OCI-LY7 (cell line): ENCODE measurements around the gene SPATA2L.

Source experiments
- EZH2phosphoT487 ChIP-seq: fragments of 200-600 bp; sonication (generic); IDR thresholded peaks from 2 replicates; pipeline ENCODE4 v1.6.1; 2018; ENCODE audit warnings: low read depth, borderline replicate concordance, mild to moderate bottlenecking, mixed run types, antibody characterized with exemption, low read length, moderate library complexity, mixed read lengths
- TF ChIP-seq, protein P1 (sequence below): fragments of 200-600 bp; sonication (generic); conservative IDR thresholded peaks from 2 replicates; pipeline ENCODE4 v1.5.1; 2014; ENCODE audit warnings: mild to moderate bottlenecking, antibody characterized with exemption, low read length, moderate library complexity, mixed read lengths

DNA sequence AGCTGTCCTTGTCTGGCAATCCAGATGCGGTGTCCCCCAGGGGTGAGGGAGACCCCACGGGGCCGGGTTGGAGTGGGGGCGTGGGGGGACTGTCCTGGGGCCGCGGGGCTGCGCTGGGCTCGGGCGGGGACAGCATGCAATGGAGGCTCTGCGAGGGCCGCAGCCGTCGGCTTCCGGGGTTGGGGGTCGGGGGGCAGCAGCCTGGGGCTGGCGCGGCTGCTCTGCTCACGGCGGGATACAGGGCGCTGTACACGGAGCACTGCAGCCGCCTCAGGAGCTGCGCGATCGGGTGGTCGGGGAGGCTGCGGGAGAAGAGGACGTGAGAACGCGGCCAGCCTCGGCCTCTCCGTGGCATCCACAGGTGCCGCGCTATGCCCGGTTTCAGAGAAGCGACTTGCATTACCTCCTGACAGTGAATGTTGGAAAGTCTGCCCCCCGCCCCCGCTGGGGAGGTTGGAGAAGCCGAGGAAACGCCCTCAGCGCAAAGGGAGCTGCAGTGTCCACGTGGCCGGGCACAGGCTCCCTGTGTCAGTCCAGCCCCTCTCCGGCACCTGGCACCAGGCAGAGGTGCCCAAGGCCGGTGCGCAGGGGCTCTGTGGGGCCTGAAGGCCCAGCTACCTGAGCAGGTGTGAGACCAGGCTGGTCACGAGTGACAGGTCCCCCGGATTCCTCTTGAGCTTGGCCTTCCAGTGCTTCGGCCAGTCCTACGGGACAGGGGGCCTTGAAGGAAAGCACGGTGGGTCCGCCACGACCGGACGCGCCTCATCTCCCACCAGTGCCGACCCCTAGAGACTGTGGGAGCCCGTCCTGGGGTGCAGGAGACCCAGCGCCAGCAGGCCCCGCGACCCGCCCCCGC lies 9.4 kb upstream of the SPATA2L start:
- TF ChIP-seq, protein P1, sequence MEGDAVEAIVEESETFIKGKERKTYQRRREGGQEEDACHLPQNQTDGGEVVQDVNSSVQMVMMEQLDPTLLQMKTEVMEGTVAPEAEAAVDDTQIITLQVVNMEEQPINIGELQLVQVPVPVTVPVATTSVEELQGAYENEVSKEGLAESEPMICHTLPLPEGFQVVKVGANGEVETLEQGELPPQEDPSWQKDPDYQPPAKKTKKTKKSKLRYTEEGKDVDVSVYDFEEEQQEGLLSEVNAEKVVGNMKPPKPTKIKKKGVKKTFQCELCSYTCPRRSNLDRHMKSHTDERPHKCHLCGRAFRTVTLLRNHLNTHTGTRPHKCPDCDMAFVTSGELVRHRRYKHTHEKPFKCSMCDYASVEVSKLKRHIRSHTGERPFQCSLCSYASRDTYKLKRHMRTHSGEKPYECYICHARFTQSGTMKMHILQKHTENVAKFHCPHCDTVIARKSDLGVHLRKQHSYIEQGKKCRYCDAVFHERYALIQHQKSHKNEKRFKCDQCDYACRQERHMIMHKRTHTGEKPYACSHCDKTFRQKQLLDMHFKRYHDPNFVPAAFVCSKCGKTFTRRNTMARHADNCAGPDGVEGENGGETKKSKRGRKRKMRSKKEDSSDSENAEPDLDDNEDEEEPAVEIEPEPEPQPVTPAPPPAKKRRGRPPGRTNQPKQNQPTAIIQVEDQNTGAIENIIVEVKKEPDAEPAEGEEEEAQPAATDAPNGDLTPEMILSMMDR: no peak
- no peak for TF ChIP-seq EZH2phosphoT487
